ENCODE data around the gene DOCK3. TPM values are rescaled to one million over a fixed set of nuclear protein-coding genes. Genes with fewer than 3 reads are reported as not detected.

Gene DOCK3
- total RNA-seq, 4 donors from 2014 or later: 2.1 to 8.6 (median 2.9) TPM

DNA sequence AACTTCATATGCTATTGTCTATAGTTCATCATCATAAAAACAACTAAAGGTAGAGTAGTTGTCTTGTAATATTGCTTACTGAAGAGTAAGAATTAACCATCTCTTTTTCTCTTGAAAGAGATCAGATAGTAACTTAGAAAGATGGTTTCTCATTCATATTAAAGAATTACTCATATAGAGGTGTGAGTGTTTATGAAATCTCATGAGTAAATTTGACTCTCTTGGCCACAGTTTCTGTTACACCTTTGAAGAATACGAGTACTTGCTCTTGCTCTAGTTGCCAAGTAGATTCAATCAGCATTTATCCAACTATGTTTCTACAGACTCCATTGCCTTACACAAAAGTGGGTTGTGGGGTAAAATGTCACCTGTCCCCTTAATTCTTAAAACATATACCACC lies 463.0 kb downstream of the DOCK3 start:
- H3K27me3 ChIP-seq: no peaks in the 10 kb centered on the region
- H3K4me3 ChIP-seq: no peak overlapping the region
- no peaks in the 10 kb centered on the region for H3K36me3 ChIP-seq
- TF ChIP-seq POLR2AphosphoS5 (IDR thresholded peaks at IDR 0.05) (no peak), EP300 (IDR thresholded peaks at IDR 0.05) (no peak), CTCF (IDR thresholded peaks at IDR 0.05) (no peak), POLR2A (IDR thresholded peaks at IDR 0.05) (no peak)
- no peaks in the 10 kb centered on the region for H3K4me1 ChIP-seq
- no peaks in the 10 kb centered on the region for H3K9me3 ChIP-seq
- no peak for DNase-seq (ENCODE audit: low spot score in 2 of 2)
- H3K27ac ChIP-seq: no peak overlapping the region
- WGBS: 65% methylated on average over 1 of the region's 1 CpG

GRCh38 chr3:51139616-51140015 lies 464.9 kb downstream of the DOCK3 start:
- Histone ChIP-seq H3K4me3 (no peak overlapping the region), H3K9me3 (no peaks in the 10 kb centered on the region), H3K36me3 (no peaks in the 10 kb centered on the region), H3K4me1 (no peaks in the 10 kb centered on the region), H3K27me3 (no peaks in the 10 kb centered on the region), H3K27ac (no peak overlapping the region)
- TF ChIP-seq POLR2A (IDR thresholded peaks at IDR 0.05) (no peak), CTCF (IDR thresholded peaks at IDR 0.05) (no peak), EP300 (IDR thresholded peaks at IDR 0.05) (no peak), POLR2AphosphoS5 (IDR thresholded peaks at IDR 0.05) (no peak)
- WGBS: 50% methylated on average over 1 of the region's 1 CpG
- no peak for DNase-seq (ENCODE audit: low spot score in 2 of 2)

GRCh38 chr3:51141573-51141972 lies 466.8 kb downstream of the DOCK3 start:
- WGBS: 32% methylated on average over 2 of the region's 2 CpGs
- H3K27me3 ChIP-seq: no peaks in the 10 kb centered on the region
- TF ChIP-seq CTCF (IDR thresholded peaks at IDR 0.05) (no peak), POLR2A (IDR thresholded peaks at IDR 0.05) (no peak), POLR2AphosphoS5 (IDR thresholded peaks at IDR 0.05) (no peak), EP300 (IDR thresholded peaks at IDR 0.05) (no peak)
- no peaks in the 10 kb centered on the region for H3K9me3 ChIP-seq
- no peaks in the 10 kb centered on the region for H3K4me1 ChIP-seq
- DNase-seq (ENCODE audit: low spot score in 2 of 2): no peak
- H3K4me3 ChIP-seq: no peak overlapping the region
- H3K36me3 ChIP-seq: no peaks in the 10 kb centered on the region
- H3K27ac ChIP-seq: no peak overlapping the region

DNA sequence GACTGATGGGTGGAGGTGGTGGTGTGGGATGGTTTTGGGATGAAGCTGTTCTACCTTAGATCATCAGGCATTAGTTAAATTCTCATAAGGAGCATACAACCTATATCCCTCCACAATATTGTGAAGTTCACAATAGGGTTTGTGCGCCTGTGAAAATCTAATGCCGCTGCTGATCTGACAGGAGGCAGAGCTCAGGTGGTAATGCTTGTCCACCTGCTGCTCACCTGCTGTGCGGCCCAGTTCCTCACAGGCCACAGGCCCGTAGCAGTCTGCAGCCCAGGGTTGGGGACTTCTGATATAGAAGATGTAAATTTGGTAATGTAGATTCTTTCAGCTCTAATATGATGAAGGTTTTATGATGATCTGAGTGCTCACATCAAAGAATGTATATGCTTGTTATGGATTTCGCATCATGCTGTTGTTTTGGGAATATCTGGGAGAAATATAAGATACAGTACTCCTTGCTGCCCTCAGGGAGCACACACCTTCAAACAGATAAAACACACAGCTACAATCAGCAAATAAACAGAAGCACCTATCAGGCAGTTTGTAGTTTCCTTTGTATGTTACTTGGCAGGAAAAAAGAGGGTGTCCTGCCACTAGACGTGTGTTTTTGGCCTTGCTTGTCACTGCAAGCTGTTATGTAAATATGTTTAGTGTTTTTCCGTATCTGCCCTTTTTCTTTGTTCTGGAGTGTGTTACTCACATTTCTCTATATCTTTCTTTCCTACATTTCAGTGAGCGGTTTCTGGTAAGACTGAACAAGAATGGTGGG lies 471.3 kb downstream of the DOCK3 start:
- Histone ChIP-seq H3K36me3 (no peaks in the 10 kb centered on the region), H3K4me1 (no peaks in the 10 kb centered on the region), H3K27ac (no peak overlapping the region), H3K27me3 (no peaks in the 10 kb centered on the region), H3K9me3 (no peaks in the 10 kb centered on the region), H3K4me3 (no peak overlapping the region)
- WGBS: 83% methylated on average over 8 of the region's 8 CpGs
- DNase-seq (ENCODE audit: low spot score in 2 of 2): no peak
- TF ChIP-seq CTCF (IDR thresholded peaks at IDR 0.05): no peak

DNA sequence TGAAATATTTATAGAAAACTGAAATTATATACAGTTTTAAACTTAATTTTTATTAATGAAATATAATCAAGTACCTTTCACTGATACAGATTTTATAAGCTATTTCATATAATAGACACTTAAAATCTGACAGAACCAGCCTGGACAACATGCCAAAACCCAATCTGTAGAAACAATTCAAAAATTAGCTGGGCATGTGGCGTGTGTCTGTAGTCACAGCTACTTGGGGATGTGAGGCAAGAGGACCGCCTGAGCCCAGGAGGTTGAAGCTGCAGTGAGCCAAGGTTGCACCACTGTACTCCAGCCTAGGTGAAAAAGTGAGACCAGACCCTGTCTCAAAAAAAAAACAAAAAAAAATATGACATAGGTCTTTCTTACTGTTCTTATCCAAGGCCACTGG lies 472.1 kb downstream of the DOCK3 start:
- Histone ChIP-seq H3K27ac (no peak overlapping the region), H3K4me1 (no peaks in the 10 kb centered on the region), H3K4me3 (no peak overlapping the region), H3K36me3 (no peaks in the 10 kb centered on the region), H3K9me3 (no peaks in the 10 kb centered on the region), H3K27me3 (no peaks in the 10 kb centered on the region)
- WGBS: 92% methylated on average over 2 of the region's 2 CpGs
- no peak for DNase-seq (ENCODE audit: low spot score in 2 of 2)
- TF ChIP-seq POLR2AphosphoS5 (IDR thresholded peaks at IDR 0.05): no peak
- no peak for TF ChIP-seq EP300 (IDR thresholded peaks at IDR 0.05)
- no peak for TF ChIP-seq POLR2A (IDR thresholded peaks at IDR 0.05)
- no peak for TF ChIP-seq CTCF (IDR thresholded peaks at IDR 0.05)
